Measurements from ENCODE around the gene KLK15.
"Not testable (repeated sequence)": the region's sequence is repeated elsewhere in the genome, so short reads cannot be mapped to it uniquely, and the experiment has no call there.

KLK15 gene

GRCh38 chr19:50819636-50820035 lies 13.7 kb downstream of the KLK15 start:
- DNase-seq = no peak

DNA sequence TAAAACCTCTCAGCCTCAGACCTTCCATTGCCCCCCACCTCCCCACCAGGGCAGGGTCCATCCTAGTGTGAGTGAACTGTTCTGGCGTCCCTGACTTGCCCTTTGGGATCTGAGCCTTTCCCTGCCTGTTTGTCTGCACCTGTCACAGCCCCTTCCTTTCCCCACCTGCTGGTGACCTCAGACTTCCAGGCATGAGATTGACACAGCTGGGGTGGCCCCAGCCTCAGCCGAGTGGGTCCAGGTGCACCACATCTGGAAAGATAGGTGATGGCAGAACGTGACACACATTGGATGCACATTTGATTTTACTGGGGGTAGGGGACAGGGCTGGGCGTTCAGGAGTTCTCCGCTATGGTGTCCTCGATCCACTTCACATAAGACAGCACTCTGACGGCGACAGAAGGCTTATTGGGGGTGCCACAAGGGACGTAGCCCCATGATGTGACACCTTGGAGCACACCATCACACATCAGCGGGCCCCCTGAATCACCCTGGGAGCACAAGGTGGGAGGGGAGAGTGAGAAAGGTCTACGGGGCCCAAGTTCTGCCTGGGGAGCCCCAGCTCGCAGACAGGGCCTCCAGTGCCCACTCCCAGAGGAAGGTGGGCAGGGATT lies 14.4 kb downstream of the KLK15 start:
- DNase-seq = no peak

GRCh38 chr19:50817941-50818858 lies 15.2 kb downstream of the KLK15 start:
- DNase-seq = no peak

DNA sequence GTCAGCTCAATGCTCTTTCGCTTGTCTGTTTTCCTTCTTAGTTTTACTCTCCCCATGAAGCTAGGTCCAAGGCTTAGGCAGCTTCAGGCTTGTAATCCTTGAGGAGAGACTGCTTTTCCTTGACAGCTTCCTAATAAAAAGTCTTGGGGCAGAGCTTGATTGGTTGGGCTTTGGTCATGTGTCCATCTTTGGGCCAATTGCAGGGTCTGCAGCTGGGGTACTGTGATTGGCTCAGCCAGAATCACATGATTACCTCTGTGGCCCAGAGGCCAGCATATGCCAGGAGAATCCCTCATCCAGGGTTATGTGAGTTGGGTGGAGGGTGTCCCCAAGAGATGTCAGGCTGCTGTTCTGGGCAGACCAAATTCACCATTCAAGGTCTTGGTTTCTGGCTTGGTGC lies 17.9 kb downstream of the KLK15 start:
- no peak for DNase-seq

DNA sequence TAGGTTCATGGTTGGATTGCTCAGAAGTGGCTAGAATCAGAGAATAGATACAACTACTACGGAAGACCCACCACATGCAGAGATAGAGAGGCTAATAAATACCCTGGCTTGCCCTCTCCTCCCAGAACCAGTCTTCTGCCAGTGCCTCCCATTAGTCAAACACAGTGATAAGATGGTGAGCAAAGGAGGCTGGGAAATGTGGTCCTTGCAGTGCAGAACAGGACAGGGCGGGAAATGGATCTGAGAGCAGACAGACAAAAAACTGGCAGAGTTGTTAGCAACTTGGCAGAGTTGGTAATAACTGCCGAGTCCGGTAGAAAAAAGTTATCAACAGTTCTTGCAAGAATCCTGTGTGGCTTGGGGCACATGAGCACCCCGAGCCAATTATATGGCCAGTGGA lies 18.5 kb downstream of the KLK15 start:
- no peak for DNase-seq

GRCh38 chr19:50812474-50812873 lies 20.9 kb downstream of the KLK15 start:
- DNase-seq = no peak

GRCh38 chr19:50811622-50812238 lies 21.6 kb downstream of the KLK15 start:
- DNase-seq = not testable (repeated sequence)

DNA sequence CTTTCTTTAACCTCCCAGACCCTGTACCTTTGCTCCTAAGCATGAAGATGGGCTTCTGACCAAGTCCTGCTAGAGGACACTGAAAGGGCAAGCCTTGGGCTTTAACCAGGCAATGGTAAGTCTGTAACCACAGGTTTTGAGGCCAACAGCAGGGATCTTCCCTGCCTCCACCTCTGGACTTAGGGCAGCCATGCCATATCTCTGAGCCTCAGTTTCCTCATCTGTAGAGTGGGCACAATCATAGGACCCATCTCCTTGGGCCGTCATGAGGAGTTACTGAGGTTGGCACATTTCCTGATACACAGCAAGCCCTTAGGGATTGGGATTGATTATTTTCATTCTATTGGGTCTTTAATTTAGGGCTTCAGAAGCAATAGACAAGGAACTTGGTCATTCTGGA lies 24.5 kb downstream of the KLK15 start:
- DNase-seq = no peak

DNA sequence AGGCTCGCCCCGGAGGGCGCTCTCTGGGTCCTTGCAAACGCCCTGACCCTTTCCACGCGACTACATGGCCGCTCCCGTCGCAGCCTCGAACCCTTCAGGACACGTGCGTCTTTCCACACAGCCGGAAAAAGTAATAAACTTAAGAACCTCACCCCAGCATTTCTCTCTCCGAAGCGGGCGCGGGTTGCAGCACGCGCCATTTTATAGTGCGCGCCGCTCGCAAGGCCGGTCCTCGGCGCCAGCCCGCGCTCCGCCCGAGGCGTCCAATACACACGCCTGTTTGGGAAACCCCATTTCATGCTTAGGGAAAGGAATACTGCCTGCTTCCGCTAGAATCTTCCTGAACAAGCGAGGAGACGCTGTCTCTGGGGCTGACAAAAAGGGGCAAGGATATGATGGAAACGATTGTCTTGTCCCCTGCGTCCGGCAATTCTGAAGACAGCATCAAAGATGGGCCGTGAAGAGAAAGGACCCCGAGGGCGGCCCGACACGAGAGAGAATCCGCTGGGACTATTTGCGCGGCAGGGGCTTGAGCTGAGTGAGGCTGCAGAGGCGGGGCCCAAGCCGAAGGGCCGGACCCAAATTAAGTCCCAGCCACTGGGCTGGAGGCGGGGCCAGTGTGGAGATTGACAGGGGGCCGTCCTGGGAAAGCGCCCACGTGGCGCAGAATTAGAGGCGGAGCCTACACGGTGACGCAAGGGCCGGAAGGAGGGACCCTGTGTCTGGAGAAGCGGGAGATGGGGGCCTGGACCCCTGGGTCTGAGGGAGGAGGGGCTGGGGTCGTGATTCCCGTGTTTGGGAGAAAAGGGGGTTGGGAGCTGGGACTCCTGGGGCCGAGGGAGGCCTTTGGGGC lies 28.7 kb downstream of the KLK15 start:
- DNase-seq = peak; percentile 99

DNA sequence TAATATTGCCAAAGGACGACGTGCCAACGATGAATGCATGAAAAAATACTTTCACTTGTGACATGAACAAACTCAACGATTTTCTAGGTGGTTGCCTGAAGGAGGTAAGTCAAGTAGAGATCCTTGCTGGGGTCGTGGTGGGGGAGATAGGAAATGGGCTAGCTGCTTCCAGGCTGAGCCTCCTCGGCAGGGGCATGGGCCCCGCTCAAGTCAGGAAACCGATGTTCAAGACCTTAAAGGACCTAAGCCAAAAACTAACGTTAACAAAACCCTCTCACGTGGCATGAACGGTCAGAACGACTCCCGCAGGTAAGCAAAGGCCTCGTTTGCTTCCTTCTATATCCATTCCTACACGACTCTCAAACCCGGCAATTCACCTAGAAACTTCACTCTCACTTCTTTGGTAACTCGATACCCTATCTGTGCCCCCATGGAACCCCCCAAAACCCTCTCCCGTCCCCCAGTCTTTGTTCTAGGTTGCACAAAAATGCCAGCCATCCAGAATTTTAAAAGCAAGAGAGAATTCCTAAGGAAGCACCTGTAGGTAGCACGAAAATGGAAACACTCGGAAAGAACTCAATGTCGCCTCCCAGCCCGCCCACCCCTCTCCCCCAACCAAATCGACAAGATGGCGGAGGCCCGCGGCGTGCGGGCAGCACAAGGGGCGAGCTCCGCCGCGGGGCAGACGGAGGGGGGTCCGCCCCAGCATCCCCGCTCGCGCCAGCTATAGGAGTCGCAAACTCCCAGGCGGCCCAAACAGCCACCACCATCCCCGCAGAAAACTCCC lies 29.5 kb downstream of the KLK15 start:
- no peak for DNase-seq

- DNase-seq = no peak
Measured at GRCh38 chr19:50801107-50801506, 32.3 kb downstream of the KLK15 start.

GRCh38 chr19:50799547-50799851 lies 33.9 kb downstream of the KLK15 start:
- DNase-seq = no peak

GRCh38 chr19:50798659-50799546 lies 34.5 kb downstream of the KLK15 start:
- no peak for DNase-seq

DNA sequence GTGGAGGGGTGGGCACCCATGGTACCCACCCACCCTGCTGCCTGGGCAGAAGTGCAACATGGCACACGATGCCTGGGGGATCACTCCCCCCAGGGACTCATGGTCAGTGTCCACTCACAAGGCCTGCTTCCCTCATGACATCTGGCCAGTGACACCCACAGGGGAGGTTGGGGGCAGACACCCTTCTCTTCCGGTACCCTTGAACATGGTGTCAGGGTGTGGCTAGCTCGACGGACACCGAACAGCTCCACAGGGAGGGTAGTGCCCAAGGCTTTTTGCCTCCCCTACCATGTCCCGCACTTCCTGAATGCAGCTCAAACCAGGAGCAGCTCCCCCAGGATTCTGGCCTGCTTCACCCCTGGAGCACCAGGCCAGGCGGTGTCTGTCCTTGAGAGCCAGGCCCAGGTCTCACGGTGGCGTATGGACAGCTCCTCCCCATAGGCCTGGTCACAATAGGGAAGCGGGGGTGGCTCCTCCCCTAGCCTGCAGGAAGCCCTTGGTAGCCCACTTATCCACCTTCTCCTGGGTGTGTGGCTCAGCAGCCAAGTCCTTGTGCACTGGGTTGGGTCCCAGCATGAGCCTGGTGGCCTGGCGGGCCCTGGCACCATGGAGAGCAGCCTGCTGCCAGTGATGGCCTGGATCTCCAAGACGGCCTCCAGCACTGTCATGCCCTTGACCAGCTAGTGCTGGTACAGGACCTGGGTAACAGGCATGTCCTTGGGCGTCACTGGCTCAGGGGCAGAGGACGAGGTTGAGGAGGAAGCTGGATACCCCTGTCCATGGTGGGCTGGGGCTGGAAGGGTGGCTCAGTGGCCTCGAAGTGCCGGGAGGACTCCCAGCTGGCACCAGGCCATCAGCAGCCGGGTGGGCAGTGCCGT lies 35.4 kb downstream of the KLK15 start:
- DNase-seq = no peak

GRCh38 chr19:50797429-50797780 lies 36.0 kb downstream of the KLK15 start:
- DNase-seq = no peak

DNA sequence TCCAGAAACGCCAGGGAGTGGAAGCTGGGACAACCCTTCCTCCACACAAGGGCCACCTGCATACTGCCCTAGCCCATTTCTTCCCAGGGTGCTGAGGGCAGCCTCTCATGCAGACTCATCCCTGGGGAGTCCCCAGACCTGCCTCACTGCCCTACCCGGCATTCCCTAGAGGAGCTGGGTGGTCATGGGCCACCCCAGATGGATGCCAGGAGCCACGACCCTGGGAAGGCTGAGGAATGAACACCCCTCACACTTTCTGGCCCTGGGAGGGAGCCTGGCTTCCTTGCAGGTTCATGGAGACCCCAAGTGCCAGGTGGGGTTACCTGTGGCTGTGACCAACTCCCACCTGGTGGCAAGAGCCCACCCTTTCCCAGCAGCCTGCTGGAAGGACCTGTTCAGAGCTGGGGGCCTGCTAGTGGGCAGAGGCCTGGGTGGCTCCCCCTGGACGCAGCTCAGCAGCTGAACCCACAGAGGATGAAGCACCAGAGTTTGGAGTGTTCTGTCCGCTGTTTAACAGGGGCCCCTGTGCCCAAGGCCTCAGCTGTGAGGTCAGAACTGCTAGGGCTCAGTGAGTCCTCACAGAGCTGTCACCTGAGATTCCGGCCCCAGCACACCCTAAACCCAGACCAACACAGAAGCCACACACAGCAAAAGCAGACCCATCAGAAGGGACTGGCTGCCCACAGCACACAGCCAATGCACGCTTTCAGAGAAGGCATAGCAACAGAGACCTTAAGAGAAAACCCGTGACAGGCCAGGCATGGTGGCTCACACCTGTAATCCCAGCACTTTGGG lies 36.5 kb downstream of the KLK15 start:
- DNase-seq = no peak

GRCh38 chr19:50796128-50796633 lies 37.2 kb downstream of the KLK15 start:
- no peak for DNase-seq

DNA sequence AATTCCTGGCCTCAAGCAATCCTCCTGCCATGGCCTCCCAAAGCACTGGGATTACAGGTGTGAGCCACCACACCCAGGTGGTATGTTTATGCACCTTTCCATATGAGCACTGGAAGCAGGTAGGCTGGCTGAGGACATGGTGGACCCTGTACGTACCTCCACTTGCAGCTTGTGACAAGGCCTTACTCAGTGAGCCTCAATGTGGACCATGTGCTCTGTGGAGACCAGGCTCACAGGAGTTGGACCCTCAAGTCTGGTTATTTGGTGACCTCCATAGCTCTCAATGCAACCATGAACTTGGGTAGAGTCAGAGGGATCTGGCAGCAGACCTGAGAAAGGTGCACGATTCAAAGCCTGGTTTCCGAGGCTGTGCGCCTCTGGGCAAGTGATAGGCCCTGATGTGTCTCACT lies 37.7 kb downstream of the KLK15 start:
- DNase-seq = no peak
